Measurements from ENCODE around the gene HCFC1.
"Not testable (repeated sequence)": the region's sequence is repeated elsewhere in the genome, so short reads cannot be mapped to it uniquely, and the experiment has no call there.

HCFC1 gene

DNA sequence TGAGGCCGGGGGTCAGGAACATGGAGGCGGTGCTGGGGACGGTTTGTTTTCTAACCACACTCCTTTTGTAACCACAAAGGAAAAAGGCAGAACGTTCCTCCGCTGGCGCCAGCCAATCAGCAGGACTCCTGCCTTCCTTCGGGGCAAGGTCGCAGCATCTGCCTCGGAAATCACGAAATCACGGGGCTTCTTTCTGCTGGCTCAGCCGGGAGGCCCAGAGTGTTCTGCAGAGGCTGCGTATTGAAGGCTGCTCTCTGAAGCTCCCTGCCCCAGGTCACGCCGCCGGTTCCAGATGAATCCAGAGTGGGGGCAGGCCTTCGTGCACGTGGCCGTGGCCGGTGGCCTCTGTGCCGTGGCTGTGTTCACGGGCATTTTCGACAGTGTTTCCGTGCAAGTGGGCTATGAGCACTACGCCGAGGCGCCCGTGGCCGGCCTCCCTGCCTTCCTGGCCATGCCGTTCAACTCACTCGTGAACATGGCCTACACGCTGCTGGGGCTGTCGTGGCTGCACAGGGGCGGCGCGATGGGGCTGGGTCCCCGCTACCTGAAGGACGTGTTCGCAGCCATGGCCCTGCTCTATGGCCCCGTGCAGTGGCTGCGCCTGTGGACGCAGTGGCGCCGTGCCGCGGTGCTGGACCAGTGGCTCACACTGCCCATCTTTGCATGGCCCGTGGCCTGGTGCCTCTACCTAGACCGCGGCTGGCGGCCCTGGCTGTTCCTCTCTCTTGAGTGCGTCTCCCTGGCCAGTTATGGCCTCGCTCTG lies 10.3 kb upstream of the HCFC1 start:
- no peak for TF ChIP-seq NFRKB (IDR thresholded peaks at IDR 0.05)
- TF ChIP-seq CTBP1 (IDR thresholded peaks at IDR 0.05; ENCODE audit: borderline replicate concordance) = no peak
- TF ChIP-seq HDGF (IDR thresholded peaks at IDR 0.05; ENCODE audit: borderline replicate concordance) = no peak
- TF ChIP-seq LEF1 (IDR thresholded peaks at IDR 0.05; ENCODE audit: borderline replicate concordance) = no peak
- no peak for TF ChIP-seq TARDBP (IDR thresholded peaks at IDR 0.05)
- no peak for TF ChIP-seq L3MBTL2 (conservative IDR thresholded peaks at IDR 0.05)
- no peak for TF ChIP-seq SP1 (IDR thresholded peaks at IDR 0.05)
- ChIA-PET POLR2A (interaction anchor here (1.1 kb wide), 1 partner anchor 9 kb away, joined by 4 read pairs; the partner anchor contains the start of gene TMEM187), CTCF (no interaction called here)
- DNase-seq (ENCODE audit: extremely low spot score) = no peak

- TF ChIP-seq HDGF (IDR thresholded peaks at IDR 0.05; ENCODE audit: borderline replicate concordance) (no peak), ELF4 (IDR thresholded peaks at IDR 0.05) (no peak), SP1 (IDR thresholded peaks at IDR 0.05) (no peak), FOXK2 (IDR thresholded peaks at IDR 0.05) (no peak), BHLHE40 (IDR thresholded peaks at IDR 0.05; ENCODE audit: borderline replicate concordance) (no peak), TARDBP (IDR thresholded peaks at IDR 0.05) (no peak), ARNT (IDR thresholded peaks at IDR 0.05) (no peak), LEF1 (IDR thresholded peaks at IDR 0.05; ENCODE audit: borderline replicate concordance) (no peak)
- POLR2A ChIA-PET = interaction anchor here (1.0 to 1.1 kb wide), 2 partner anchors 8 to 10 kb away, joined by 3 to 4 read pairs; partner anchors contain the start of genes HCFC1 and TMEM187
- CTCF ChIA-PET = no interaction called here
- DNase-seq (ENCODE audit: extremely low spot score) = no peak
Observed at GRCh38 chrX:153981231-153981630, 9.6 kb upstream of the HCFC1 start.

GRCh38 chrX:153980394-153980793 lies 8.8 kb upstream of the HCFC1 start:
- DNase-seq (ENCODE audit: extremely low spot score); CTCF ChIA-PET: not testable (repeated sequence)
- POLR2A ChIA-PET = interaction anchor here (1.0 kb wide), 1 partner anchor 9 kb away, joined by 3 read pairs; the partner anchor contains the start of gene HCFC1

DNA sequence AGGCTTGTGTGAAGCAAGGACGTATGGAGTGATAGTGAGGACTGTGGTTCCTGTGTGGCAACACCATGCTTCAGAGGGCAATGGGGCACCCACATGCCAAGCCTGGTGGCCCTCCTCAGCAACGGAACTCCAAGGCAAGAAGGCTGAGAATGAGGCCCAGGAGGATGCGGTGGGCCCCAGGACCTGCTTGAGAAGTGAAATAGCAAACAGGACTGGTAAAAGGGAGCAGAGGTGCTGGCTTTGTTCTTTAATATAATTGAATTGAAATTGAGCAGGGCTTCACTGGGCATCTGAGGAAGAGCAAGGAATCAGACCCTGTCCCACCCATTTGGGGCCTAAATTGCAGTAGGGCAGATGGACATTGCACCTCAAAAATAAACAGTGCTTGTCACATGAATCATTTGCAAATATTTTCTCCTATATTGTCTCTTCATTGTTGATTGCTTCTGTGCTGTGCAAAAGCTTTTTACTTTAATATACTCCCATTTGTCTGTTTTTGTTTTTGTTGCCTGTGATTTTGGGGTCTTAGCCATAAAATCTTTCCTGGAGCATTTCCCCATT lies 3.2 kb upstream of the HCFC1 start:
- ChIA-PET CTCF (no interaction called here), POLR2A (interaction anchor here (1.4 to 1.5 kb wide), 3 partner anchors 13 to 50 kb away, joined by 3 to 5 read pairs (median 3); no protein-coding TSS in a partner anchor)
- TF ChIP-seq SP1 (IDR thresholded peaks at IDR 0.05) (no peak), TARDBP (IDR thresholded peaks at IDR 0.05) (no peak), FOXM1 (IDR thresholded peaks at IDR 0.05; ENCODE audit: borderline replicate concordance) (no peak), ARNT (IDR thresholded peaks at IDR 0.05) (no peak)
- no peak for DNase-seq (ENCODE audit: extremely low spot score)

DNA sequence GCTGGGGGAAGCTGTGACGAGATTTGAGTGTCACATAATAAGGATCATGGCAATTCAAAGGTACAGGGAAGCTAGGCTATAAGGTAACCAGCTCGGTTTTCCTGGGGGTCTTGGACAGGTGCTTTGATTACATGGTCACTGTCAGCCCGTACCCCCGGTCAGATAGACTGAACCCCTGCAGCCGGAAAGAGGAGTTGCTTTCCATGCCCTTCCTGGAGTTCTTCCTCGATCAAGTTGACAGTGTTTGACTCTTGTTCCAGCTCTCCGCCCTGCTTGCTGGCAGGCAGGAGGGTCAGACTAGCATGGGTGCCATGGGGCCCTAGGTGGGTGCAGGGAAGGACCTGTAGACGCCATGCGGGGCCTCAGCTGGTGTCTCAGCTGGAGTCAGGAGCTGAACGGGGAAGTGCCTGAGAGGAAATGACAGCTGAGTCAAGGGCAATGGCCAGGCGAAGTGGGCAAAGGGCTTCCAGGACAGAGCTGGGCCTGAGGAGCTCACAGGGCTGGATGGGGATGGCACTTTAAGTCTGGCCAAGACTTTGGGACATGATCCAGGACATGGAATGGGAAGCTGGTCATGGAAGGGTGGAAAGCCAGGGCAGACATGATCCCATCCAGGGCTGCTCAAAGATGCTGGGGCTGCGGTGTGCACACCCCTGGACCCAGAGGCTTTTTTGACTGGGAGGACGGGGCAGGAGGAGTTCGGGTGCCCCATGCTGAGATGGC lies 2.5 kb upstream of the HCFC1 start:
- POLR2A ChIA-PET = interaction anchor here (0.7 to 3.3 kb wide), 6 partner anchors 13 to 341 kb away, joined by 3 to 15 read pairs (median 4); no protein-coding TSS in a partner anchor
- no peak for TF ChIP-seq FOXM1 (IDR thresholded peaks at IDR 0.05; ENCODE audit: borderline replicate concordance)
- TF ChIP-seq HDGF (IDR thresholded peaks at IDR 0.05; ENCODE audit: borderline replicate concordance) = no peak
- TF ChIP-seq CTBP1 (IDR thresholded peaks at IDR 0.05; ENCODE audit: borderline replicate concordance) = no peak
- no peak for TF ChIP-seq L3MBTL2 (conservative IDR thresholded peaks at IDR 0.05)
- no peak for TF ChIP-seq SUZ12 (IDR thresholded peaks at IDR 0.05)
- TF ChIP-seq FOXK2 (IDR thresholded peaks at IDR 0.05) = no peak
- no peak for TF ChIP-seq PKNOX1 (IDR thresholded peaks at IDR 0.05)
- TF ChIP-seq TARDBP (IDR thresholded peaks at IDR 0.05) = no peak
- TF ChIP-seq ELF4 (IDR thresholded peaks at IDR 0.05) = no peak
- TF ChIP-seq BHLHE40 (IDR thresholded peaks at IDR 0.05; ENCODE audit: borderline replicate concordance) = no peak
- TF ChIP-seq SP1 (IDR thresholded peaks at IDR 0.05) = no peak
- TF ChIP-seq FOXA1 (IDR thresholded peaks at IDR 0.05) = no peak
- TF ChIP-seq LEF1 (IDR thresholded peaks at IDR 0.05; ENCODE audit: borderline replicate concordance) = no peak
- TF ChIP-seq ARNT (IDR thresholded peaks at IDR 0.05) = no peak
- TF ChIP-seq NFRKB (IDR thresholded peaks at IDR 0.05) = no peak
- no peak for TF ChIP-seq ZNF384 (IDR thresholded peaks at IDR 0.05)
- no peak for DNase-seq (ENCODE audit: extremely low spot score)
- CTCF ChIA-PET = no interaction called here

DNA sequence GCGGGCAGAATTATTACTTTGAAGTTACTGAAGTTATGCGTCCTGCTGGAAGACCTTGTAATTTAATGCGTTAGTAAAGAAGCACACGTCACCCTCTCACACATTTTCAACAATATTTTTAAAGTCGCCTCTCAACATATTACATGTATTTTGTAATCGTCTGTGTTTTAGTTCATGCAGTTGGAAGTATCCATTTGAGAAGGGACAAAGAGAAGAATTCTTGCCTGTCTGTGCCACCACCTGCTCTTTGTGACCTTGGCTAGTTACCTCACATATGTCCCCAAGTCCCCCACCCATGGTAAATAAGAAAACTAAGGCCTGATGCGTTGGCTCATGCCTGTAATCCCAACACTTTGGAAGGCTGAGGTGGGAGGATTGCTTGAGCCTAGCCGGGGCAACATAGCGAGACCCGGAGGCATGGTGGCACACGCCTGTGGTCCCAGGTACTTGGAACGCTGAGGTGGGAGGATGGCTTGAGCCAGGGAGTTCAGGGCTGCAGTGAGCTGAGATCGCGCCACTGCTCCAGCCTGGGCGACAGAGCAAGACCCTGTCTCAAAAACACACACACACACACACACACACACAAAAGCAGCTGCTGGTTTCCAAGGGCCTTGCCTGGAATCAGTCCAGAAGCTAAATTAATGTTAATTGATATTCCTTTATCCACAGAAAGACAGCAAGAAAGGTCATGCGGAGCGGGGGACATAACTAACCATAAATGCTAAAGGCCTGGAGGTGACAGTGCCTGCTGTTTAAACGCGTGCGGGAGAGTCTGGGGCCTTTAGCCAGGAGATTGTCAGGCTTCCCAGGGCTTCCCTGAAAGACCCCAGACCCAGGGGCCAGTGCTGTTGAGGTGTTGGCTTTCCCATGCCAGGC lies 1.7 kb upstream of the HCFC1 start:
- CTCF ChIA-PET = interaction anchor here (1.1 kb wide), 1 partner anchor 434 kb away, joined by 3 read pairs; no protein-coding TSS in a partner anchor
- POLR2A ChIA-PET = interaction anchor here (0.6 to 3.3 kb wide), 15 partner anchors 8 to 534 kb away, joined by 3 to 15 read pairs (median 4); no protein-coding TSS in a partner anchor
- no peak for DNase-seq (ENCODE audit: extremely low spot score)
- TF ChIP-seq L3MBTL2 (conservative IDR thresholded peaks at IDR 0.05) (peak; percentile 7; the same call in 1 of the 2 replicates), ARNT (IDR thresholded peaks at IDR 0.05) (no peak)
